HCEC 1CT (cell line): Measurements from ENCODE around the gene EZR.
A peak's percentile ranks its signal among the peaks of the same experiment; 100 is the strongest.

ENCODE experiments used
- DNase-seq: peaks from one replicate; pipeline ENCODE4 v3.0.0-alpha.2; 2017

The EZR gene

DNA sequence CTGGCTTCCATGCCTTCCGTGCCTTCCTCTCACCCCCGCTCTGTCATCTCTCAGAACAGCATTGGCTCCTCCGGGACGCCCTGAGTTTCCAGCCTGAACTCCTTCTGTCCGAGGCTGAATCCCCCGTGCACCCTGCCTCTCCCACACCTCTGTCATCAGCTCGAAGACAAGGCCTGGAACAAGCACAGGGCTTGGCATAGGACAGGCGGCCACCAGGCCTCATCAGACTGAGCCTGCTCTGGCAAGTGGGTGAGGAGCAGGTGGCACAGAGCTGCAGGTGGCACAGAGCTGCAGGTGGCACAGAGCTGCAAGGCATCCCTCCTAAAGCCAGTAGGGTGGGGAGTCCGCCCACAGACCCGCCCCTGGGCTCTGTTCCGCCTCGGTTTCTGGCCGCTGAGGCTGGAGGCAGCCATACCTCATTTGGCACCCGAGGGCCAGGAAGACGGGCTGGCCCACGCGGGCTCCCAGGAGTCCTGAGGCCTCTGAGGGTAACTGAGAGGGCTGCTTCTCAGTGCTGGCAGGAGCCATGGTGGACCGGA lies 60.2 kb downstream of the EZR start:
- no peak for DNase-seq

DNA sequence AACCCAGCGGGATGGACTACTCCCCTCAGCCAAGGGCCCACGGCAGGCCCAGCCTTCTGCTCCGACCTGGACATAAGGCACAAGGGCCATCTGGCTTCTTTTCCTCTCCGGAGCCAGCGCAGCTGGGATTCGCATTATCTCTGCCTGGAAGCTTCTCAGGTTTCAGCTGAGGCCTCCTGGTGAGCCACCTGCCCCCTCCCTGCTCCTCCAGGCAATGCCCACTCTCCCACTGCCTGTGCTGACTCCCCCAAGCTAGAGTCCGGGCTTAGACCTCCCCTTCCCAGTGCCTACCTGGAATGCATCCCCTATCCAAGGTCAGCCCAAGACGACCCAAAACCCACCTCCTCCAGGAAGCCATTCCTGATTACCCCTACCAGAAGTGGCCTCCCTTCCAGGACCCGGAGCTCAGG lies 60.7 kb downstream of the EZR start:
- DNase-seq: no peak

- no peak for DNase-seq
Measured at GRCh38 chr6:158757753-158758090, 61.4 kb downstream of the EZR start.

GRCh38 chr6:158756977-158757752 lies 62.0 kb downstream of the EZR start:
- DNase-seq: no peak

DNA sequence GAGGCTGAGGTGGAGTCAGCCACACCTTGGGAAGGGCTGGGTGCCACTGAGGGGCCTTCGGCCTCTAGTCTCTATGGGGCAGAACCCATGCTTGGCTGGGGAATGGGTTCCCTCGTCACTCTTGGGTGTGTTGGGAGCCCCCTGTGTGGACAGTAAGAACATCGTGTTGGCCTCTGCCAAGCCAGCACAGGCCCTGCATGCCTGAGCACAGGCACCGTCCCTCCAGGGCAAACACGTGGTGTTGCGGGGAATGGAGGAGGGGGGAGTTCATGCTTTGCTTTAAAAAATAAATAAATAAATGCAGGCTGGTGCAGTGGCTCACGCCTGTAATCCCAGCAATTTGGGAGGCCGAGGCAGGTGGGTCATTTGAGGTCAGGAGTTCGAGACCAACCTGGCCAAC lies 63.0 kb downstream of the EZR start:
- no peak for DNase-seq

- no peak for DNase-seq
Measured at GRCh38 chr6:158755636-158756035, 63.5 kb downstream of the EZR start.

GRCh38 chr6:158754738-158755137 lies 64.4 kb downstream of the EZR start:
- DNase-seq: no peak

GRCh38 chr6:158753811-158754210 lies 65.4 kb downstream of the EZR start:
- DNase-seq: no peak

DNA sequence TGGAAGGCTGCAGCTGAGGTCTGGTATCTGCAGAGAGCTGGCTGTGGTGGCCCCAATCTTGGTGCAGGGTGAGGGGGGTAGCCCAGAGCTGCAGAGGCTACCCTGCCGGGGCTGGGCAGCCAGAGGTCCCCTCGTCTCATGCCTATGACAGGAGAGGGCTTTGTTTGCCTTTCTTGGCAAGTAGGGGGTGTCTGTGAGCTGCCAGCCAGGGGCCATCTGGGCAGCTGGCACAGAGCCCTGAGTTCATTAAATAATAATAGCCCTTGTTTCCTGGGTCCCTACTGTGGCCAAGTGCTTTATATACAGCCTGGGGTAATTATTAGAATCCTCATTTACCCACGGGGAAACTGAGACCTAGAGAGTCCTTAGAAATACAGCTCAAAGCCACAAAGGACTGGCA lies 66.6 kb downstream of the EZR start:
- no peak for DNase-seq

GRCh38 chr6:158751921-158752320 lies 67.2 kb downstream of the EZR start:
- no peak for DNase-seq

DNA sequence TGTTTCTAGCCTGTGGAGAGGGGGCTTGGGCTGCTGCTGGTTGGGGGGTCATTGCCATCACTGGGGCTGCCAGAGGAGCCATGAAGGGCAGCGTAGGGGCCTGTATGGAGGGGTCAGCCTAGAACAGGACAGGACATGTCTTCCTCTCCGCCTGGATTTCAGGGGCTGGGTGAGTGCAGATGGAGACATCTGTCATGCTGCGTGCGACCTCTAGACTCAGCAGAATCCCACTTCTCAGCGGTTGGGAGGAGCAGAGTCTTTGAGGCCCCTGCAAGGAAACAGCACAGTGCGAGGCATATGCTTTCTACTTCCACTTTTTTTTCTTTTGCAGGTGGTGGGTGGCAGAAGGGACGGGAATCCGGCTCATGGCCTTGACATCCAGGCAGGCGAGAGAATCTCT lies 67.9 kb downstream of the EZR start:
- DNase-seq: no peak

DNA sequence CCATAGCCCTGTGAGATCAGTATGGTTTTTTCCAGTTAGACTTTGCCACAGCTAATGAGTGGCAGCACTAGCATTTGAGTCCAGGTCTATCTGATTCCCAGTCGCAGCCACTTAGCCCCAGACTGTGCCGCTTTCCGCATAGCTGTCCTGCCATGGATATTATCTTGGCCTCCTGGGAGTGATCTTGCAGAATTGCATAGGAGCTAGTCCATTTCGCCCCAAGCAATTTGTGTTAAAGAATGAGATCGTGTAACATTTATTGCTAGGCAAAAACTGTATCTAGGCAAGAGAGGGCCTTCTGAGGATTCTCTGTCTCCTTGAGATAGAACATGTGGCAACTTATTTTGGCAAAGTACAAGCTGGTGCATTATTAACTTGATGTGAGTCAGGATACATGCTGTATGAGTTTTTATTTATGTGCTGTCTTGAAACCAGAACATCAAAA lies 74.2 kb downstream of the EZR start:
- no peak for DNase-seq

GRCh38 chr6:158743033-158743651 lies 76.0 kb downstream of the EZR start:
- no peak for DNase-seq

GRCh38 chr6:158739673-158740072 lies 79.5 kb downstream of the EZR start:
- no peak for DNase-seq

- peak; percentile 56 for DNase-seq
Measured at GRCh38 chr6:158737710-158738615, 81.2 kb downstream of the EZR start.

GRCh38 chr6:158737082-158737709 lies 82.0 kb downstream of the EZR start:
- DNase-seq: no peak

DNA sequence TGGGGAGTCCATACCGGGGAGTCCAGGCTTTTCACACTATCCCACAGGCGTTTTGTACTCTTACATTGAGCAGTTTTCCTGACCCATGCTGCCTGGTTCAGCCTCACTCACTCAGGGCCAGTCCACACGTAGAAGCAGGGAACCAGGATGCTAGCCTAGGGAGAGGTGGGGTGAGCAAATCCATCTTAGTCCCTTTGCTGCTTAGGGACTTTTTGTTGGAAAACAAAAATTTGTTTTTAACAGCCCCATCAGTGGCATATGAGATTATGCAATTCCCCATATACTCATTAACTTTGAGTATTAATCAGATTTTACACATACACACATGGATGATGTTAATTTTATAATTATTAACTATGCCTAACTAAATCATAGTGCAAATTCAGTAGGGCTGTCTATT lies 84.2 kb downstream of the EZR start:
- DNase-seq: no peak

DNA sequence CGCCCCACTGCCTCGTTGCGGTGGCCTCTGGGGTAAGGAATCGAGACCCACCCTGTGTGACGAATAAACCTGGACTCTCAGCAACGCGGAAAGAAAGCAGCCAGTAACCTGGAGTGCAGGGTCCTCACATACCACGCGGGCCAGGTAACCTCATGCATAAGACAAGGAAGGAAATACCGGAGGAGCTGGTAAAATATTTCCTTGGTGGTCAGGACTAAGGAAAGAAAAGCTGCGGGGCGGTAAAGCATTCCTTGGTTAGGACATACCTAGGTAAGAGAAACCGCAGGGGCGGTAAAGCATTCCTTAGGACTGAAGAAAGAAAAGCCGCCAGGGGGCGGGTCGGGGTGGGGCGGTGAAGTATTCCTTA lies 88.6 kb downstream of the EZR start:
- no peak for DNase-seq

DNA sequence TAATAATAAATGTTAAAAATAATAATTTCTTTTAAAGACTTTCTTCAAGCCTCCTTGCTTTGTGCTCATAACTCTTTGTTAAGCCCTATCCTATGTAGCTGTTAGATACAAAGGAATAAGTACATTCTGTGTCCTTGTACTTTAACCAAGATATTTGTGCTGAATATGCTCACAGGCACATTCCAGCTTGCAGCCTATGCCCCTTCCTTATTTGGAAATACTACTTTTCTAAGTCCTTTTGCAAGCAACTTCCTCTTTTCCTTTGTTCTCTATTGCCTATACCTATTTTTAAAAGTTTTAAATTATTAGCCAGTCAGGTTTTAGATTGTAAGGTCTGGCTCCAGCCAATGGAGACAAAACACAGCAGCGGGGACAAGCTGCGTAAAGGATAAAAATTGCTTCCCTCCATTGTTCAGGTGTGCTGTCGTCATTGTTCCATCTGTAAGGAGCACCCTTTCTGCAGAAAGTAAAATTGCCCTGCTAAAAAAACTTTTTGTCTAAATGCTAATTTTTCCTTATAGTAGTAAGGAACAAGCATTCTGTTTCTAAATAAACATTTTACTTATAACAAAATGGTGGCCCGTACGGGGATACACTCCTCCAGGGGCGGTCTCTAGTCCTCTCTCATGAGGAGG lies 89.1 kb downstream of the EZR start:
- no peak for DNase-seq

GRCh38 chr6:158725704-158726103 lies 93.5 kb downstream of the EZR start:
- no peak for DNase-seq

DNA sequence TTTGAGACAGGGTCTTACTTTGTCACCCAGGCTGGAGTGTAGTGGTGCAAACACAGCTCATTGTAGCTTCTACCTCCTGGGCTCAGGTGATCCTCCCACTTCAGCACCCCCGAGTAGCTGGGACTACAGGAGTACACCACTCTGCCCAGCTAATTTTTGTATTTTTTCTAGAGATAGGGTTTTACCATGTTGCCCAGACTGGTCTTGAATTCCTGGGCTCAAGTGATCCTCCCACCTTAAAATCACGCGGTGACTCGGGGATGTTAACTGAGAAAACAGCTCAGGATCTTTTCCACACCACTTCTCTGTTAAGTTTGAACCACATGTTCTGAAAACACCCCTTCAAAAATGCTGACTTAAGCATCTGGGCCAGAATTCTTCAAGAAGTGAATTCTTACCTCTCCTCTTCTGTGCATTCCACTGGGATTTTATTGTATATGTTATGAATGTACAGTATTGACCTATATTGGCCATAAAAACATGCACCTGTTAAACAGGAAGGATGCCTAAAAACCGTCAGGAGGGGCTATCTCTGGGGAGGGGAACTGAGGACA lies 96.9 kb downstream of the EZR start:
- DNase-seq: no peak

- DNase-seq: no peak
Measured at GRCh38 chr6:158718461-158719046, 100.6 kb downstream of the EZR start.
